ENCODE data around the gene TTLL11. TPM values are rescaled to one million over a fixed set of nuclear protein-coding genes. Genes with fewer than 3 reads are reported as not detected.

Gene TTLL11
- total RNA-seq, 4 donors from 2014 or later = 7.9 to 14.4 (median 9.7) TPM

GRCh38 chr9:122036988-122037387 lies 56.1 kb downstream of the TTLL11 start:
- no peak overlapping the region for H3K4me3 ChIP-seq (replicated peaks in 1 of 3)
- 88 to 93% methylated on average over 1 of the region's 1 CpG for WGBS, 2 donors
- intact Hi-C loops (cut with DNase I) = no loop called here
- H3K27me3 ChIP-seq = no peaks in the 10 kb centered on the region
- H3K27ac ChIP-seq = no peak overlapping the region
- DNase-seq = no peak
- no peaks in the 10 kb centered on the region for H3K4me1 ChIP-seq
- H3K36me3 ChIP-seq = no peaks in the 10 kb centered on the region
- H3K9me3 ChIP-seq = no peaks in the 10 kb centered on the region
- no peak for TF ChIP-seq POLR2A (IDR thresholded peaks at IDR 0.05)
- no peak for TF ChIP-seq CTCF (IDR thresholded peaks at IDR 0.05)

- no peaks in the 10 kb centered on the region for H3K9me3 ChIP-seq
- no peaks in the 10 kb centered on the region for H3K36me3 ChIP-seq
- WGBS, 2 donors = 96% methylated on average over 4 of the region's 4 CpGs
- H3K4me1 ChIP-seq = no peaks in the 10 kb centered on the region
- no peak overlapping the region for H3K4me3 ChIP-seq (replicated peaks in 1 of 3)
- TF ChIP-seq POLR2A (IDR thresholded peaks at IDR 0.05) = no peak
- no peak for TF ChIP-seq CTCF (IDR thresholded peaks at IDR 0.05)
- intact Hi-C loops (cut with DNase I) = no loop called here
- H3K27me3 ChIP-seq = no peaks in the 10 kb centered on the region
- no peak overlapping the region for H3K27ac ChIP-seq
- DNase-seq = no peak
Observed at GRCh38 chr9:122036408-122036807, 56.7 kb downstream of the TTLL11 start.

GRCh38 chr9:122033775-122034373 lies 59.2 kb downstream of the TTLL11 start:
- intact Hi-C loops (cut with DNase I) = no loop called here
- WGBS, 2 donors = 84 to 85% methylated on average over 8 of the region's 8 CpGs
- Histone ChIP-seq H3K9me3 (no peaks in the 10 kb centered on the region), H3K4me1 (no peaks in the 10 kb centered on the region), H3K27ac (no peak overlapping the region), H3K27me3 (no peaks in the 10 kb centered on the region), H3K36me3 (no peaks in the 10 kb centered on the region), H3K4me3 (replicated peaks in 1 of 3) (no peak overlapping the region)
- DNase-seq = no peak
- no peak for TF ChIP-seq POLR2A (IDR thresholded peaks at IDR 0.05)

GRCh38 chr9:122032346-122032745 lies 60.8 kb downstream of the TTLL11 start:
- H3K9me3 ChIP-seq = no peaks in the 10 kb centered on the region
- H3K4me3 ChIP-seq (replicated peaks in 1 of 3) = no peak overlapping the region
- H3K4me1 ChIP-seq = no peaks in the 10 kb centered on the region
- TF ChIP-seq CTCF (IDR thresholded peaks at IDR 0.05) = no peak
- TF ChIP-seq POLR2A (IDR thresholded peaks at IDR 0.05) = no peak
- intact Hi-C loops (cut with DNase I) = no loop called here
- no peak overlapping the region for H3K27ac ChIP-seq
- no peaks in the 10 kb centered on the region for H3K36me3 ChIP-seq
- no peaks in the 10 kb centered on the region for H3K27me3 ChIP-seq
- WGBS, 2 donors = 72 to 86% methylated on average over 3 of the region's 3 CpGs
- DNase-seq = no peak

GRCh38 chr9:122031776-122032175 lies 61.3 kb downstream of the TTLL11 start:
- H3K27me3 ChIP-seq = no peaks in the 10 kb centered on the region
- no peaks in the 10 kb centered on the region for H3K4me1 ChIP-seq
- no peaks in the 10 kb centered on the region for H3K36me3 ChIP-seq
- no peak overlapping the region for H3K4me3 ChIP-seq (replicated peaks in 1 of 3)
- DNase-seq = no peak
- TF ChIP-seq CTCF (IDR thresholded peaks at IDR 0.05) = no peak
- no peak for TF ChIP-seq POLR2A (IDR thresholded peaks at IDR 0.05)
- no peak overlapping the region for H3K27ac ChIP-seq
- WGBS, 2 donors = 89 to 92% methylated on average over 7 of the region's 7 CpGs
- no peaks in the 10 kb centered on the region for H3K9me3 ChIP-seq
- intact Hi-C loops (cut with DNase I) = no loop called here
